H1 (cell line): ENCODE results near the gene CES4A.

Experiments
- CEBPB ChIP-seq: IDR thresholded peaks from 2 replicates; pipeline ENCODE4 v1.6.1; 2012; ENCODE audit warnings: low read depth, low read length
- CTCF ChIP-seq, 3 experiments: IDR thresholded peaks; 1 replicate in 2 of 3; 2 replicates in 1 of 3; pipeline versions ENCODE4 v1.5.1 to v1.6.1; 2011; ENCODE audit warnings: low read length in 3 of 3, mild to moderate bottlenecking in 3 of 3, inconsistent platforms in 2 of 3, low read depth in 1 of 3, moderate library complexity in 1 of 3; ENCODE audit not compliant: insufficient read depth in 1 of 3; ENCODE audit errors: control extremely low read depth in 1 of 3
- GABPA ChIP-seq: IDR thresholded peaks from 2 replicates; pipeline ENCODE4 v1.6.1; 2011; ENCODE audit warnings: mild to moderate bottlenecking, low read length, moderate library complexity, borderline replicate concordance; ENCODE audit not compliant: insufficient read depth
- HDAC2 ChIP-seq, 2 experiments: fragments of 300-600 bp in 1 of 2; sonication (generic) in 1 of 2; IDR thresholded peaks; 2 replicates each; pipeline ENCODE4 v1.6.1; 2011 to 2012; ENCODE audit warnings: low read depth in 2 of 2, low read length in 2 of 2, mild to moderate bottlenecking in 2 of 2, moderate library complexity in 2 of 2, borderline replicate concordance in 1 of 2, inconsistent platforms in 1 of 2
- POLR2A ChIP-seq, 2 experiments: IDR thresholded peaks; 1 replicate in 1 of 2; 2 replicates in 1 of 2; pipeline ENCODE4 v1.6.1; 2011; ENCODE audit warnings: low read depth in 2 of 2, low read length in 2 of 2, mild to moderate bottlenecking in 2 of 2; ENCODE audit errors: control extremely low read depth in 1 of 2
- SAP30 ChIP-seq: fragments of 300-600 bp; sonication (generic); IDR thresholded peaks from 2 replicates; pipeline ENCODE4 v1.7.1; 2012; ENCODE audit warnings: low read length, moderate library complexity, mild to moderate bottlenecking, inconsistent platforms; ENCODE audit not compliant: insufficient read depth, insufficient replicate concordance
- TF ChIP-seq, protein P1 (sequence below): IDR thresholded peaks from 2 replicates; pipeline ENCODE4 v1.6.1; 2012; ENCODE audit warnings: inconsistent platforms

GRCh38 chr16:67040906-67041305 is 52.5 kb downstream of the CES4A start:
- TF ChIP-seq SAP30 (no peak), POLR2A (IDR thresholded peaks at IDR 0.05; ENCODE audit: control extremely low read depth in 1 of 2, low read depth in 2 of 2, low read length in 2 of 2) (no peak), CTCF (IDR thresholded peaks at IDR 0.05; ENCODE audit: control extremely low read depth in 1 of 3, insufficient read depth in 1 of 3, low read depth in 1 of 3, low read length in 3 of 3) (no peak), GABPA (no peak), HDAC2 (IDR thresholded peaks at IDR 0.05; ENCODE audit: borderline replicate concordance in 1 of 2, low read depth in 2 of 2, low read length in 2 of 2) (no peak), CEBPB (no peak)
- TF ChIP-seq, protein P1, sequence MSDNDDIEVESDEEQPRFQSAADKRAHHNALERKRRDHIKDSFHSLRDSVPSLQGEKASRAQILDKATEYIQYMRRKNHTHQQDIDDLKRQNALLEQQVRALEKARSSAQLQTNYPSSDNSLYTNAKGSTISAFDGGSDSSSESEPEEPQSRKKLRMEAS = no peak
